NB4 (cell line): ENCODE data around the gene PLN.

Experiments used
- DNase-seq: peaks from one replicate; pipeline ENCODE4 v3.0.0; 2010; ENCODE audit warnings: low read depth
- H3K4me3 ChIP-seq: one replicate; pipeline ENCODE4 v1.5.1; 2011; ENCODE audit warnings: mild to moderate bottlenecking, low read depth, low read length, moderate library complexity
- MYC ChIP-seq: IDR thresholded peaks from 2 replicates; pipeline ENCODE4 v1.6.1; 2011; ENCODE audit warnings: low read depth, low read length
- POLR2A ChIP-seq: IDR thresholded peaks from 2 replicates; pipeline ENCODE4 v1.6.1; 2011; ENCODE audit warnings: mild to moderate bottlenecking; ENCODE audit not compliant: insufficient read length; ENCODE audit errors: extremely low read depth
- TF ChIP-seq, protein P1 (sequence below): IDR thresholded peaks from 2 replicates; pipeline ENCODE4 v1.6.1; 2011; ENCODE audit warnings: low read depth, low read length
- TF ChIP-seq, protein P2 (sequence below): IDR thresholded peaks from one replicate; pipeline ENCODE4 v1.5.1; 2012; ENCODE audit warnings: low read depth, low read length

Gene PLN

DNA sequence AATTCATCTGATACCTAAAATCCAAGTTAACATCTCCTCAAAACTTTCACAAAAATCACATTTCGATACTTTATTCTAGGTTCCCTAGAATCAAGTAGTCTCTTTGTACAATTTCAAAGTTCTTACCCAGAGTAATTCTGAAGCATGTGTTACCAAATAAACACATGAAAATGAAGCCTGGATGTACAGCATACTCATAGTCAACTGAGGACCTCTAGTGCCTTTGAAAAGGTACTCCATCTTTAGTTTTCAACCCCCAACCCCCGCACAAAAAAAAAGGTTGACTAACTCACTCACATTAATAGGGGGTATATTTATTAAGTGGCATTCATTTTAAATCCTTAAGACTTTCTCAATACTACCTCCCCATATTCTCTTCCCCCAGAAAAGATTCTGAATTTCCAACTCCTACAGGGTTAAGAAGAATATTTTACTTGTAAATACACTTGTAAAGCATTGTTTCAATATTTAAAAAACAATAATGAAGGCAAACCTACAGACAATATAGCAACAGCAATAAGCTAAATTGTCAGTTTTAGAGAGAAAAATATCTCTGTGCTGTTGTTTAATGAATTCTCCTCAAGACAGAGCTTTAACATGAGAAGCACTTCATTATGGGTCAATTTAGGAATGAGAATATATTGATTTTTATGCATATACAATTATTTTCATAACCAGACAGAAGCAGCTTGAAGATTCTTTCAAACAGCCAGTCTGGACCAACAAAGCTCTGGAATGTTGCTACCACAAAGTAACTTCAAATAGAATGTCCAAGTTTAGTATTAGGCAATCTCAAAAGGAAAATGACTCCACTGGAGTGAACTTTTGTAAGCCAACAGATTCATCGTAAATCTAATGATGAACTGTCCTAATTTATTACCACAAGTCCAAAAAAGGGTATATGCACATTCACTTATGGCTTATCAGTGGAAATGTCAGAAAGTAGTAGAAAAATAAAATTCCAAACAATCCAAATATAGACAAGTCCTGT, 3.3 kb downstream of the PLN start:
- TF ChIP-seq POLR2A (no peak), MYC (no peak)
- TF ChIP-seq, protein P1, sequence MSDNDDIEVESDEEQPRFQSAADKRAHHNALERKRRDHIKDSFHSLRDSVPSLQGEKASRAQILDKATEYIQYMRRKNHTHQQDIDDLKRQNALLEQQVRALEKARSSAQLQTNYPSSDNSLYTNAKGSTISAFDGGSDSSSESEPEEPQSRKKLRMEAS: peak; percentile 35; the same call in 1 of the 2 replicates
- TF ChIP-seq, protein P2, sequence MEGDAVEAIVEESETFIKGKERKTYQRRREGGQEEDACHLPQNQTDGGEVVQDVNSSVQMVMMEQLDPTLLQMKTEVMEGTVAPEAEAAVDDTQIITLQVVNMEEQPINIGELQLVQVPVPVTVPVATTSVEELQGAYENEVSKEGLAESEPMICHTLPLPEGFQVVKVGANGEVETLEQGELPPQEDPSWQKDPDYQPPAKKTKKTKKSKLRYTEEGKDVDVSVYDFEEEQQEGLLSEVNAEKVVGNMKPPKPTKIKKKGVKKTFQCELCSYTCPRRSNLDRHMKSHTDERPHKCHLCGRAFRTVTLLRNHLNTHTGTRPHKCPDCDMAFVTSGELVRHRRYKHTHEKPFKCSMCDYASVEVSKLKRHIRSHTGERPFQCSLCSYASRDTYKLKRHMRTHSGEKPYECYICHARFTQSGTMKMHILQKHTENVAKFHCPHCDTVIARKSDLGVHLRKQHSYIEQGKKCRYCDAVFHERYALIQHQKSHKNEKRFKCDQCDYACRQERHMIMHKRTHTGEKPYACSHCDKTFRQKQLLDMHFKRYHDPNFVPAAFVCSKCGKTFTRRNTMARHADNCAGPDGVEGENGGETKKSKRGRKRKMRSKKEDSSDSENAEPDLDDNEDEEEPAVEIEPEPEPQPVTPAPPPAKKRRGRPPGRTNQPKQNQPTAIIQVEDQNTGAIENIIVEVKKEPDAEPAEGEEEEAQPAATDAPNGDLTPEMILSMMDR: peak; percentile 47
- peak; percentile 66 for DNase-seq

DNA sequence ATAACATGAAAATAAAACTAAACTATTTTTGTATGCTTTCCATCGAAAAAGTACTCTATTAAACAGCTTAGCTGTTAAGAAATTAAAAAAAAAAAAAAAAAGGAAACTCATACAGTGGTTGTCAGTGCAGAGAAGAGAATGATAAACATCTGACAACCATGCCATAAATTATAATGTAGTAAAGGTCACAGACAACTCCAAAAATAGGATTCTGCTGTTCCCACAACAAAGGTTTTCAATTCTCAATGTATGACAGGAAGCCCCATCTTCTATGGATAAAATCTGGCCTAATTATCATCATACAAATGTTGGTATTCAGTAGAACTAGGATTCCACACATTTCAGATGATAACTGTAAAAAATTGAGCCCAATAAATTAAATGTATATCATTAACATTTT, 5.0 kb downstream of the PLN start:
- TF ChIP-seq, protein P1: no peak
- TF ChIP-seq, protein P2: no peak
- TF ChIP-seq POLR2A (no peak), MYC (no peak)
- no peak for DNase-seq
- H3K4me3 ChIP-seq: no peak overlapping the region

More for the DNA sequence above, 3.3 kb downstream of the PLN start:
- H3K4me3 ChIP-seq: no peak overlapping the region

DNA sequence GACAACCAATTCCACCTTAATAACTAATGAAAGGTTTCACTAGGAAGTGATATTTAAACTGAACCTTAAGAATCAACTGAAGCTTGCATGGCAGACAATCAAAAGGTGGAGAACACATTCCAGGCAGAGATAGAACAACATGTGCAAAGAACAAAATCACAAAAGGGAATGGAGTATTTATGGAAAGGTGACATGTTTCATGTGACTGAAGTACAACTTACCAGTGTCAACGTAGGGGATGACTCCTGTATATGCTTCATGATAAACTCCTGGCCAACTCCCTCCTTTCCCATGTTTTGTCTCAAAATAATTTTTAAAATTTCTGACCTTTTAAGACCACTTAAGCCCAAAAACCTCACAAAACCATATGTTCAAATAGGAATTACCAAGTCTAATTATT, 6.6 kb downstream of the PLN start:
- TF ChIP-seq, protein P2: no peak
- TF ChIP-seq MYC: no peak
- TF ChIP-seq, protein P1: no peak
- TF ChIP-seq POLR2A: no peak

DNA sequence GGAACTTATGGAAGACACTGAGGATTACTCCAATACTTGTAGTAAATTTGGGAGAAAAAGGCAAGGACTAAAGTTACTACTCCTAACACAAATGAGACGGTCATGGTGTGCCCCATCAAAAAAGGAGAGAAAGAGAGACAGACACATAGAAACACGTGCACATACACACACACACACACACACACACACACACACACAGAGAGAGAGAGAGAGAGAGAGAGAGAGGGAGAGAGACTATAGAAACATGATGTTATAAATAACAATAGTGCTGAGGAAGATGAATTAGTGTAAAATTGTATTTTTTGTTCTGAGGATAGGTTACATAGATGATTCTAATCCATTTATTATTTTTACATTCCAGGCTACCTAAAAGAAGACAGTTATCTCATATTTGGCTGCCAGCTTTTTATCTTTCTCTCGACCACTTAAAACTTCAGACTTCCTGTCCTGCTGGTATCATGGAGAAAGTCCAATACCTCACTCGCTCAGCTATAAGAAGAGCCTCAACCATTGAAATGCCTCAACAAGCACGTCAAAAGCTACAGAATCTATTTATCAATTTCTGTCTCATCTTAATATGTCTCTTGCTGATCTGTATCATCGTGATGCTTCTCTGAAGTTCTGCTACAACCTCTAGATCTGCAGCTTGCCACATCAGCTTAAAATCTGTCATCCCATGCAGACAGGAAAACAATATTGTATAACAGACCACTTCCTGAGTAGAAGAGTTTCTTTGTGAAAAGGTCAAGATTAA, 10.5 kb downstream of the PLN start:
- peak; percentile 57 for DNase-seq
- TF ChIP-seq, protein P1: no peak
- TF ChIP-seq, protein P2: no peak
- TF ChIP-seq POLR2A (no peak), MYC (no peak)

More for the DNA sequence above, 6.6 kb downstream of the PLN start:
- no peak overlapping the region for H3K4me3 ChIP-seq
- no peak for DNase-seq

DNA sequence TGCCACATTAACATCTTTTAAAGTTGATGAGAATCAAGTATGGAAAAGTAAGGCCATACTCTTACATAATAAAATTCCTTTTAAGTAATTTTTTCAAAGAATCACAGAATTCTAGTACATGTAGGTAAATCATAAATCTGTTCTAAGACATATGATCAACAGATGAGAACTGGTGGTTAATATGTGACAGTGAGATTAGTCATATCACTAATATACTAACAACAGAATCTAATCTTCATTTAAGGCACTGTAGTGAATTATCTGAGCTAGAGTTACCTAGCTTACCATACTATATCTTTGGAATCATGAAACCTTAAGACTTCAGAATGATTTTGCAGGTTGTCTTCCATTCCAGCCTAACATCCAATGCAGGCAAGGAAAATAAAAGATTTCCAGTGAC, 11.6 kb downstream of the PLN start:
- H3K4me3 ChIP-seq: no peak overlapping the region
- DNase-seq: no peak
- TF ChIP-seq, protein P2: no peak
- no peak for TF ChIP-seq MYC
- TF ChIP-seq, protein P1: no peak
- TF ChIP-seq POLR2A: no peak

More for the DNA sequence above, 10.5 kb downstream of the PLN start:
- H3K4me3 ChIP-seq: no peak overlapping the region
